Neural progenitor cell (in vitro differentiated cells): ENCODE results near the gene PUS1.

Experiments used
- EZH2phosphoT487 ChIP-seq: fragments of 200-600 bp; sonication (generic); IDR thresholded peaks from 2 replicates; pipeline ENCODE4 v1.6.1; 2017; ENCODE audit warnings: antibody characterized with exemption
- TF ChIP-seq, protein P1 (sequence below): fragments of 200-600 bp; sonication (generic); IDR thresholded peaks from 2 replicates; pipeline ENCODE4 v1.5.1; 2017; ENCODE audit warnings: antibody characterized with exemption, mild to moderate bottlenecking

- TF ChIP-seq EZH2phosphoT487: no peak
- TF ChIP-seq, protein P1, sequence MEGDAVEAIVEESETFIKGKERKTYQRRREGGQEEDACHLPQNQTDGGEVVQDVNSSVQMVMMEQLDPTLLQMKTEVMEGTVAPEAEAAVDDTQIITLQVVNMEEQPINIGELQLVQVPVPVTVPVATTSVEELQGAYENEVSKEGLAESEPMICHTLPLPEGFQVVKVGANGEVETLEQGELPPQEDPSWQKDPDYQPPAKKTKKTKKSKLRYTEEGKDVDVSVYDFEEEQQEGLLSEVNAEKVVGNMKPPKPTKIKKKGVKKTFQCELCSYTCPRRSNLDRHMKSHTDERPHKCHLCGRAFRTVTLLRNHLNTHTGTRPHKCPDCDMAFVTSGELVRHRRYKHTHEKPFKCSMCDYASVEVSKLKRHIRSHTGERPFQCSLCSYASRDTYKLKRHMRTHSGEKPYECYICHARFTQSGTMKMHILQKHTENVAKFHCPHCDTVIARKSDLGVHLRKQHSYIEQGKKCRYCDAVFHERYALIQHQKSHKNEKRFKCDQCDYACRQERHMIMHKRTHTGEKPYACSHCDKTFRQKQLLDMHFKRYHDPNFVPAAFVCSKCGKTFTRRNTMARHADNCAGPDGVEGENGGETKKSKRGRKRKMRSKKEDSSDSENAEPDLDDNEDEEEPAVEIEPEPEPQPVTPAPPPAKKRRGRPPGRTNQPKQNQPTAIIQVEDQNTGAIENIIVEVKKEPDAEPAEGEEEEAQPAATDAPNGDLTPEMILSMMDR: peak; percentile 72
Observed at GRCh38 chr12:131949431-131950181, 20.5 kb downstream of the PUS1 start, which contains the start of gene EP400.
